HG02870 (cell line): ENCODE results near the gene NEDD4L.
A peak's percentile ranks its signal among the peaks of the same experiment; 100 is the strongest.

Source experiments
- ATAC-seq: cut with Tn5 transposase; IDR thresholded peaks from one replicate; pipeline ENCODE4 v1.9.1; 2021; ENCODE audit warnings: mild to moderate bottlenecking, moderate library complexity; ENCODE audit not compliant: unreplicated experiment

NEDD4L gene

GRCh38 chr18:58113337-58113736, 69.3 kb downstream of the NEDD4L start:
- ATAC-seq: peak; percentile 84

DNA sequence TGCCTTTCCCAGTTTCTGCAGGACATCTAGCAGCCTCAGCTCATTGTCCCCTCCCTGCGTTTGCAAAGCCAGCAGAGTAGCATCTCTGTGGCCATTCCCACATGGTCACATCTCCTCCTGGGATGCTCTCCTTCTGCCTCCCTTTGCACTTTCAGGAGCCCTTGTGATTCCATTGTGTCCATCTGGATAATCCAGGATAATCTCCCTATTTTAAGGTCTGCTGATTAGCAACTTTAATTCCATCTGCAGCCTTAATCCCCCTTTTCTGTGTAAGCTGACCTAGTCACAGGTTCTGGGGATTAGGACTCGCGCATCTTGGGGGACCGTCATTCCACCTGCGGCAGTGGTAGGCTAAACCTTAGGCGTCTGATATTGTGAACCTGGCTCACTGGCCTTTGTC, 70.7 kb downstream of the NEDD4L start:
- no peak for ATAC-seq

GRCh38 chr18:58116818-58117217, 72.8 kb downstream of the NEDD4L start:
- no peak for ATAC-seq

DNA sequence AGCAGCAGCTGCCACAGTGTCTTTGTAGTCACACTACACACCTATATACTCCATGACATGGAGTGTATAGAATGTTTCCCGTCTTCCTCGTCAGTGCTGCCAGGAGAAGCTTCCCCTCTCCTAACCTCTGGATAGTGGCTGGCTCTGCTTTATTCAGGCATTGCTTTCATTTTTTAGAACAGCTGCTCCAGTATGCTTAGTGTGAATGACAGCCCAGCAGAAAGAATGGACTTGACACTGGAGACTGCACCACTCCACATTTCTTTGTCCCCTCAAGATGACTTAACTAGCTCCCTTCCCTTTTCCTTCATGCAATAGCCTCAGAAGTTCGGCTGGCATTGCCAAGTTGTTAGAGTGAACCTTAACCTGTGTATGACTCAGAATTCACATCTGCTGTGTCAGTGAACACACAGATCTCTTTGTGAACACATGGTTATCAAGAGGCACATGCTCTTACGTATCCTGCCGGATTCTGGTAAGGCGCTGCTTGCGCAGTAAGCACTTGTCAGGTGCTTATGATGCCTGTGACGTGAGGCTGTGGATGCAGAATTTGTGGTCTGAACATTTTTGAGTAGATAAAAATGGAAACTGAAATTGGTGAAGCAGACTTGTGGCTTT, 73.9 kb downstream of the NEDD4L start:
- no peak for ATAC-seq

DNA sequence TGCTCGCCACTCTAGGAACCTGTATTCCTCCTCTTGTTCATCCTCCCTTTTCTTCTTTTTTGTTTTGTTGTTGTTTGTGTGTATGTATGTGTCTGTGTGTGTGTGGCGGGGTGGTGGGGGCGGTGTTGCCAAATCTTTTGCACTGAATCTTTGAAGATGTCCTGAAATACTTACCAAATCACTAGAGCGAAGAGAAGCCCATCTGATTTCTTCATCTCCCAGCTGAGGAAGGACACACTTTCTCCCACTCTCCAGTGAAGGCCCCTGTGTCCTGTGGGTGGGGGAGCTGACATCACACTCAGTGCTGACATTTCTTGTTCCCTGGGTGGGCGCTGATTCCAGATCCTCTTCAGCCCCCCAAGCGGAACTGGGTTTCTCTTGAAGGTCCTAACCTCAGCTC, 74.5 kb downstream of the NEDD4L start:
- no peak for ATAC-seq

GRCh38 chr18:58119819-58120218, 75.8 kb downstream of the NEDD4L start:
- no peak for ATAC-seq

DNA sequence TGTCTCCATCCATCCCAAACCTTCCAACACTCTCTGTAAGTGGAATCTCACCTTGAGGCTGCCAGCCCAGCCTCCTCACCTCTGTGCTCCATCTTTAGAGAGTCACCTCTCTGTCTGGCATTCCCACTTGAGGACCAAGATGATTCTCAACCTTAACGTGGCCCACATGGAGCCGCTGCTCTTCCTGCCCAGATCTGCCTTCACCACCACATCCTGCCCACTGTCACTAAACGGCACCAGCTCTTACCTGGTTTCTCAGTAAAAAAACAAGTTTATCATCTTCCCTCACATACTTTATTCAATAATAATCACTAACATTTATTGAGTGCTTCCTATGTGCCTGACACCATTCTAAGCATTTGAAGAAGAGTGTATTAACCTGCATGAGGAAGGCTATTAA, 80.4 kb downstream of the NEDD4L start:
- ATAC-seq: no peak

- no peak for ATAC-seq
Observed at GRCh38 chr18:58125183-58125582, 81.2 kb downstream of the NEDD4L start.

DNA sequence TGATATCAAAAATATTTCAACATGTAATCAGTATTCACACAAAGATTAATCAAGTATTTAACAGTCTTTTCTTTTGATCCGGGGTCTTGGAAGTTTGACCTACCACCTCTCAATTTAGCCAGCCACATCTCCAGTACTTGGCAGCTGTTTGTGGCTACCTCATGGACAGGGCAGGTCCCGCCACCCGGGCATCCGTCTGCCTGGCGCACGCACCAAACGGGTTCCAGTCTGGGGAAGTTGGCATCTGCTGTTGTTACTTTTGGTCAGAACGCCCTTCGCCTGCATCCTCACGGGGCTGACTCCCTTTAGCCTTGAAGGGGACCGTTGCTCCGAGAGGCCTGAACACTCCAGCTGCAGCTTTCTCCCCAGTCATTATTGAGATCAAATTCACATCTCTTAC, 81.7 kb downstream of the NEDD4L start:
- ATAC-seq: no peak

- no peak for ATAC-seq
Observed at GRCh38 chr18:58128381-58129374, 84.7 kb downstream of the NEDD4L start.

DNA sequence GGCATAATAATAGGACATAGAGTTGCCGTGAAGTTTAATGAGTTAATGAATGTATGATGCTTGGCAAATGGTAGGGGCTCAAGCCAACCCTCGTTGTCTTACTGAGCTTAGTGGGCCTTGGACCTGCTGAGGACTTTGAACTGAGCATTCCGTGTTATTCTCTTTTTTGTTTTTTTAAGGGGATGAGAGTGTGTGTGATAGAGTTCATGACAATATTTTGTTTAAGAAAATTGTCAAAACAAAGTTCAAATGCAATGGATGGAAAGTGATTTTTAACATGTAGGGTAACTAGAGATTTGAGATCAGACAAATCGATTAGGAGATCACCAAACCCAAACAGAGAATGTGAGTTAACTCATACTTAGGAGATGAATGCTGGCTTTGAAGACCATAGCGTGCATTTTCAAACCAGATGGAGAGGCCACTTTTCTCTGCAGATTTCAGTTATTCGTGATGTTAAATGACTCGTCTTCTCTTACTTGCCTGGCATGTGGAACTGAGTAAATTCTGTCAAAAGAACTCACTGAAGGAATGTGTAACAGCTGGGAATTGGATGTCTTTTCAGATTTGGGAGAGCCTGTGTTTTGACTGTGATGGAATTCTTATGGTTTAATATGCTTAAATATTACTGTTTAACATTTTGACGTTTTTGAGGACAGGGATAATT, 88.7 kb downstream of the NEDD4L start:
- no peak for ATAC-seq

GRCh38 chr18:58135183-58135641, 91.2 kb downstream of the NEDD4L start:
- peak; percentile 54 for ATAC-seq

- ATAC-seq: peak; percentile 60
Observed at GRCh38 chr18:58135701-58136331, 91.8 kb downstream of the NEDD4L start.

DNA sequence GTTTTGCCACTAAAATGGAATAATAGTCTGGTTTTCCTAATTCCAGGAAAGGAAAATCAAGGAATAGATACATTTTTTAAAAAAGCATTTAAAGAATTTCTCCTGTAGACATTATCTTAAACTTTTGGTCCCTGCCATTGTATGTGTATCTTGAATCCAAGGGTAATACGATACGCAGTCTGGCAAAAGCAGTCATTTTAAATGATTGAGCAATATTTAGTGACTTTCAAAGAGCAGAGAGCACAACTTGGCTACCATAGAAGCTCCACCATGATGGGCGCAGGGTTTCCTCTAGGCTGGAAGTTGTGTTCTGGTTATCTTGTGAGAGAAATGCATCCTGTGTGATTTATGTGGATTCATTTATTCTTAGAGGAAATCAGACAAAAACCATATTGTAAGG, 92.9 kb downstream of the NEDD4L start:
- ATAC-seq: no peak

DNA sequence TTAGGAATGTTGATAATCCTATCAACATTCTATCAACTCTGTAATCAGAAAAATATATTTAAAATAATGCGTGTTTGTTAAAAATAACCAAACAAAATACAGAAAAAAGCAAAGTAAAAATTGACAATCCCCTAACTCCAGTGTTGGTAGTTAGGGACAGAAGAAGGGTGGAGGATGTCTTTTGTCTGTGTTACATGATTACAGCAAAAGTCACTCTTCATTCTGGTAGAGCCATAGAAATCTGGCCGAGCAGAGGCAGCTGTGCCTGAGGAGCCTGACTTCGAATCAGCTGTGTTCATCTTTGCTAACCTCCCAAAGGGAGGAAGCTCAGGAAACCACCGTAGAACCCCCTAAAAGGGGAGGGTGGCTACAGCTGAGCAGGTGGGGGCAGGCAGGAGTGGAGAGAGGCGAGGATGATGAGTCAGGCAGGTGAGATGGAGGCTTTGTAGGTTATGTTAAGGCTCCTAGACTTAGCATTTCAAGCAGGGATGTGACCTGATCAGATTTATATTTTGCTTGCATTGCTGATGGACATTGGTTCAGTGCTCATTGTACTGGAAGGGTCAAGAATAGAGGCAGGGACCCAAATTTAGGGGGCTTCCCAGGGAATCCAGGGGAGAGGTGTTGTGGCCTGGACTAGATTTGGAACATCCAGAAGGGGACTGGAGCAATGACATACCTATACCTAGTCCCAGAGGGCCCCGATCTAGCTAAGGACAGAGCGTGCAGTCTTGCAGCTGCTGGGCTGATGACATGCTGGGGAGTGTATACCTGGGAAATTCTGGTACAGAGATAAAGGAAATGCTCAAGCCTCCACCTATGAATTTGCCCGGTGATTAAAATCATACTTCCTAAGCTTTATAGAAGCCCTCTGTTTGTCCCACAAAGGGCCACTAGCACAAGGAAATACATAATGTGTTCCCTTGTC, 95.7 kb downstream of the NEDD4L start:
- ATAC-seq: no peak

GRCh38 chr18:58140387-58141325, 96.6 kb downstream of the NEDD4L start:
- no peak for ATAC-seq

- no peak for ATAC-seq
Observed at GRCh38 chr18:58143386-58143785, 99.4 kb downstream of the NEDD4L start.

- ATAC-seq: no peak
Observed at GRCh38 chr18:58144106-58144505, 100.1 kb downstream of the NEDD4L start.
